HL-60 (cell line): ENCODE measurements around the gene SEPSECS.

Experiments
- POLR2AphosphoS5 ChIP-seq: IDR thresholded peaks from 2 replicates; pipeline ENCODE4 v1.6.1; 2012; ENCODE audit warnings: low read depth
- TF ChIP-seq, protein P1 (sequence below): IDR thresholded peaks from one replicate; pipeline ENCODE4 v1.5.1; 2011; ENCODE audit warnings: low read length, control low read depth, inconsistent platforms; ENCODE audit not compliant: insufficient read depth

DNA sequence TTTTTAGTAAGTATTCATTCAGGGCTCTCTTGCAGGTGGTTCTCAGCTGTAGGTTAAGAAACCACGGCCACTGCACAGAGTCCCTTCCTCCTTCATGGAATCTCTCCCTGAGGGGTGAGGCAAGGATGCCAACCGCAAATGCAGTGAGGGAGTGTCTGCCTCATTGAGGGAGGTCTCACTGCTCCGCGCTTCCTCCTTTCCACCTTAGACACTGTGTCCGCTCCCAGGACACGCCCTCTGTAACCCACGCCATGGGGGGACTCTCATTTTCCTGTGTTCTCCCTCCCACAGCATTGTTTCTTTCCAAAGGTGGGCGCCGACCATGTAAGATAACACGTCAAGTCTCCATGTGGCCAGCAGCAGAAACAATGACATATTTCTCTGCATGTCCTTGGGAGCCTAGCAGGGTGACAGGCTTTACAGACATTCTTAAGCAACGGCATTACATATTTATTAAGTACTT is 63.2 kb downstream of the SEPSECS start:
- TF ChIP-seq, protein P1, sequence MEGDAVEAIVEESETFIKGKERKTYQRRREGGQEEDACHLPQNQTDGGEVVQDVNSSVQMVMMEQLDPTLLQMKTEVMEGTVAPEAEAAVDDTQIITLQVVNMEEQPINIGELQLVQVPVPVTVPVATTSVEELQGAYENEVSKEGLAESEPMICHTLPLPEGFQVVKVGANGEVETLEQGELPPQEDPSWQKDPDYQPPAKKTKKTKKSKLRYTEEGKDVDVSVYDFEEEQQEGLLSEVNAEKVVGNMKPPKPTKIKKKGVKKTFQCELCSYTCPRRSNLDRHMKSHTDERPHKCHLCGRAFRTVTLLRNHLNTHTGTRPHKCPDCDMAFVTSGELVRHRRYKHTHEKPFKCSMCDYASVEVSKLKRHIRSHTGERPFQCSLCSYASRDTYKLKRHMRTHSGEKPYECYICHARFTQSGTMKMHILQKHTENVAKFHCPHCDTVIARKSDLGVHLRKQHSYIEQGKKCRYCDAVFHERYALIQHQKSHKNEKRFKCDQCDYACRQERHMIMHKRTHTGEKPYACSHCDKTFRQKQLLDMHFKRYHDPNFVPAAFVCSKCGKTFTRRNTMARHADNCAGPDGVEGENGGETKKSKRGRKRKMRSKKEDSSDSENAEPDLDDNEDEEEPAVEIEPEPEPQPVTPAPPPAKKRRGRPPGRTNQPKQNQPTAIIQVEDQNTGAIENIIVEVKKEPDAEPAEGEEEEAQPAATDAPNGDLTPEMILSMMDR, result no peak
- TF ChIP-seq POLR2AphosphoS5, result no peak
